Pulmonary artery endothelial cell (primary cell): ENCODE data around the gene CMPK1. TPM values are rescaled to one million over a fixed set of nuclear protein-coding genes. Genes with fewer than 3 reads are reported as not detected.
"Not testable (repeated sequence)": the region's sequence is repeated elsewhere in the genome, so short reads cannot be mapped to it uniquely, and the experiment has no call there.

Experiments used
- DNase-seq: peaks from one replicate; pipeline ENCODE4 v3.0.0-alpha.2; 2011; ENCODE audit warnings: low read depth, low spot score
- total RNA-seq: library from RNA; depleted of rRNA; stranded (reverse); fragments of >200 nt; gene quantifications from 2 replicates; pipeline ENCODE4 v1.2.3, GENCODE V29; 2014

Gene CMPK1
- total RNA-seq, 1 donor from 2014 or later, result 122 TPM

- no peak for DNase-seq
These were observed 4.9 kb downstream of the CMPK1 start for GRCh38 chr1:47338249-47339077.

- no peak for DNase-seq
These were observed 6.6 kb downstream of the CMPK1 start for GRCh38 chr1:47340227-47340626.

GRCh38 chr1:47346979-47347378 is 13.4 kb downstream of the CMPK1 start:
- not testable (repeated sequence) for DNase-seq

- no peak for DNase-seq
These were observed 14.1 kb downstream of the CMPK1 start for GRCh38 chr1:47347735-47348134.

GRCh38 chr1:47348246-47348645 is 14.7 kb downstream of the CMPK1 start:
- DNase-seq, result no peak

DNA sequence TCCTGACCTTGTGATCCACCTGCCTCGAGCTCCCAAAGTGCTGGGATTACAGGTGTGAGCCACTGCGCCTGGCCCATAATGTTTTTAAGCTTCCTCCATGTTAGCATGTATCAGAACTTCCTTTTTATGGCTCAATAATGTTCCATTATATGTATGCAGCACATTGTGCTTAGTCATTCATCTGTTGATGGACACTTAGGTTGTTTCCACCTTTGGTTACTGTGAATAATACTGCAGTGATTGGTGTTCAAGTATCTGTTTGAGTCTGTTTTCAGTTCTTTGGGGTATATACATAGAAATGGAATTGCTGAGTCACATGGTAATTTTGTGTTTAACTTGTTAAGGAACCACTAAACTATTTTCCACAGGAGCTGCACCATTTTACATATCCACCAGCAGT is 17.7 kb downstream of the CMPK1 start:
- DNase-seq, result no peak

DNA sequence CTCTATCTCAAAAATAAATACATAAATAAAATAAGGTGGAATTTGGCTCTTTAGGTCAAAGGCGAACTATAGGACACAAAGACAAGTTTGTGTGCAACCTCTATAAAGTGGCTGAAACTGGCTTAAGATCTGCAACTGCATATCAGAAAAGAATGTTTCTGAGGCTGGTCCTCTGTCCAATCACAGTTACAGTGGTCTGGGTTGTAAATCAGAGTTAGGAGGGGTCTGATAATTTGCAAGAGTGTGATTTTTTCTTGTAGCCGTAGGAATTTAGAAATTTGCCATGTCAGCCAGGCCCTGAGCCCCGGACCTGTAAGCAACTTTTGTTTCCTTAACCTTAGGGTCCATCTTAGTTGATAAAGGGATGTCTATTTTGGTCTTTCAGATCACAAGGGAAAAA is 27.8 kb downstream of the CMPK1 start:
- DNase-seq, result no peak

DNA sequence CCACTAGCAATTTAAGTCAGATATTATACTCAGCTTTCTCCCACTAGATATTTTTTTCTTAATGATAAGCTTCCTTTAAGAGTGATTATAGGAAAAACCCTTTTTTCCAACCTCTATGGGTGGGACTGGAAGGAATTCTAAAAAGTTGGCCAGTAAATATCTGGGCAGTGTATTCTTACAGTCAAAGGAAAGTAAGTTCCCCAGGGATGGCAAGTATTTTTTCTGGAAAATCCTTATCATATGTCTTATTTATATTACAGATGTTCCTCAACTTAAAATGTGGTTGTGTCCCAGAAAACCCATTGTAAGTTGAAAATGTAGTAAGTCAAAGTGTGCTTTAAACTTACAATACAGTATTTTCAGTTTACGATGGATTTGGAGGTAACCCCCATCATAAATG is 29.2 kb downstream of the CMPK1 start:
- DNase-seq, result no peak

DNA sequence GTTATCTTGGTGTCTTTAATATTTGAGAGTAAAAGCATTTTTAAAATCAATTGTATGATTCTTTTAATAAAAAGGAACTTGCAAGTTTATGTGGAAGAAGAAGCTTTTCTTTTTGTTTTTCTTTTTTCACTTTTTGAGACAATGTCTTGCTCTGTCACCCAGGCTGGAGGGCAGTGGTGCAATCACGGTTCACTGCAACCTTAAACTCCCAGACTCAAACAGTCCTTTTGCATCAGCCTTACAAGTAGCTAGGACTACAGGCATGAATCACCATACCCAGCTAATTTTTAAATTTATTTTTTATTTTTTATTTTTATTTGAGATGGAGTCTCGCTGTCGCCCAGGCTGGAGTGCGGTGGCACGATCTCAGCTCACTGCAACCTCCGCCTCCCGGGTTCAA is 34.1 kb downstream of the CMPK1 start:
- DNase-seq, result no peak

GRCh38 chr1:47371016-47371517 is 37.5 kb downstream of the CMPK1 start:
- DNase-seq, result no peak

- no peak for DNase-seq
These were observed 40.9 kb downstream of the CMPK1 start for GRCh38 chr1:47374501-47374900.

DNA sequence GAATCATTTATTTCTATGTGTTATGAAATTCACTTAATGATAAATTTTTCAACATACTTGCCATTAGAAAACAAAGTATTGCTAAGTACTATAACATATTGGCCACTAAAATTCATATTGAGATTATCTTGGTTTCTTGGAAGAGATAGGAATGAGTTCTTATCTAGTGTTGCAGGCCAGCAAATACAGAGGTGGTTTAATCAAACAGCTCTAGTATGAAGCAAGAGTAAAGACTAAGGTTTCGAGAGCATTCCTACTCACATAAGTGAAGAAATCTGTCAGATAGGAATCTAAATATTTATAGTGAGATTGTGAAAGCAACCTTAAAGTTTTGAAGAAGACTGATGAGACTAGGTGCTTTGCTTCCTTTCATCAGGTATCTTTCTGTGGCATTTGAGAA is 44.6 kb downstream of the CMPK1 start:
- no peak for DNase-seq

- DNase-seq, result no peak
These were observed 47.1 kb downstream of the CMPK1 start for GRCh38 chr1:47380699-47381098.

- no peak for DNase-seq
These were observed 48.9 kb downstream of the CMPK1 start for GRCh38 chr1:47382399-47382983.

GRCh38 chr1:47384083-47384482 is 50.5 kb downstream of the CMPK1 start:
- no peak for DNase-seq

- DNase-seq, result no peak
These were observed 51.4 kb downstream of the CMPK1 start for GRCh38 chr1:47385020-47385419.

- DNase-seq, result no peak
These were observed 52.7 kb downstream of the CMPK1 start for GRCh38 chr1:47386268-47386667.

GRCh38 chr1:47388030-47388890 is 54.7 kb downstream of the CMPK1 start:
- DNase-seq, result no peak

DNA sequence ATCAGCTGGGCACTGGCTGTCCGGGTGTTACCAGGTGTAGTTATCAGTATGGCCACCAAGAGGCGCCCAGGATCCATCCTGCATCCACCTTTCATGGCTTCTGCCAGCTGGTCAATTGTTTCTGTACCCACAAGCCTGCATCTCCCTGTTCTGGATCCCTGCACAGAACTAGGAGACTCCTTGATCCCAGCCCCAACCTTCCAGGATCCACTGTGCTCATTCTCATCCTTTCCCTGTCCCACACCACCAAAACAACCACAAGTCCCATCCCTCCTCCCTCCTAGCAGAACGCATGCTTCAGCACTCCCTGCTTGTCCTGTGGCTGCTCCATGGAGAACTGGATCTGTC is 55.3 kb downstream of the CMPK1 start:
- peak; percentile 15 for DNase-seq

- DNase-seq, result no peak
These were observed 56.1 kb downstream of the CMPK1 start for GRCh38 chr1:47389731-47390130.

DNA sequence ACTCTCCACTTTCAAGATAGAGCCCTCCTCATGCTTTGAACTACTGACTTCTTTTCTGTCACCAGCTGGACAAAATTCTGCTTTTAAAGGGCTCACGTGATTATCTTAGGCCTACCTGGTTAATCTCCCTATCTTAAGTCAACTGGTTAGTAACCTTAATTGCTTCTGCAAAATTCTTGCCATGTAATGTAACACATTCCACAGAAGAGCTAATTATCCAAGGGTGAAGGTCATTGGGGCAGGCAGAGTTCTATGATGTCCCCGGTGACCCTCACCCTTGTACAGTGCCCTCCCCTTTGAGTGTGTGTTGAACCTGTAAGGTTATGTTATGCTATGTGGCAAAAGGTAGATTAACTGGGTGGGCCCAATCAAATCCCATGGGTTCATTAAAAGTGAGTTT is 57.3 kb downstream of the CMPK1 start:
- DNase-seq, result no peak

GRCh38 chr1:47393141-47393540 is 59.6 kb downstream of the CMPK1 start:
- DNase-seq, result no peak
